Stimulated activated naive CD8-positive, alpha-beta T cell treated with anti-CD3 and anti-CD28 coated beads, Interleukin-15, amount 100 ng/mL, for 72 hours (primary cell): ENCODE measurements around the gene TYROBP.
A peak's percentile ranks its signal among the peaks of the same experiment; 100 is the strongest.

Source experiments
- ATAC-seq: fragments of 150-1000 bp; cut with Tn5 transposase; 2 replicates; pipeline ENCODE4 v1.10.0; 2021; ENCODE audit warnings: mild to moderate bottlenecking, moderate library complexity
- DNase-seq, 2 donors: peaks; one replicate each; pipeline ENCODE4 v3.0.0; 2021 to 2022
- H3K27ac Mint-ChIP-seq, 2 donors: one replicate each; pipeline ENCODE4 v1.8.0; 2022; ENCODE audit warnings: mild to moderate bottlenecking in 2 of 2, mixed read lengths in 2 of 2, moderate library complexity in 2 of 2
- H3K27me3 Mint-ChIP-seq: one replicate; pipeline ENCODE4 v1.8.0; 2022; ENCODE audit warnings: mixed read lengths
- H3K4me1 Mint-ChIP-seq: one replicate; pipeline ENCODE4 v1.8.0; 2022; ENCODE audit warnings: mild to moderate bottlenecking, mixed read lengths
- H3K4me3 Mint-ChIP-seq, 2 donors: one replicate each; pipeline ENCODE4 v1.8.0; 2022; ENCODE audit warnings: mild to moderate bottlenecking in 2 of 2, mixed read lengths in 2 of 2, moderate library complexity in 1 of 2
- H3K9me3 Mint-ChIP-seq, 2 donors: one replicate each; pipeline ENCODE4 v1.8.0; 2022; ENCODE audit warnings: mixed read lengths in 2 of 2

Gene TYROBP

GRCh38 chr19:35856546-35857149 is 51.4 kb downstream of the TYROBP start, which contains the start of gene KIRREL2:
TSS of gene KIRREL2 (plus strand) at chr19:35856911. CDS start at chr19:35857120, 209 bp downstream.
- ATAC-seq: peak; percentile 78
- Mint-ChIP-seq H3K4me1 (peaks cover 27% of the 10 kb centered on the region), H3K4me3 (peak within 1 kb of the TSS; percentile 81 to 85), H3K27ac (peak within 1 kb of the TSS; percentile 67 to 81), H3K9me3 (no peaks in the 10 kb centered on the region), H3K27me3 (peaks cover 92% of the 10 kb centered on the region)
- peak; percentile 32 to 39 for DNase-seq
